ENCODE results near the gene IGF2BP1. TPM values are rescaled to one million over a fixed set of nuclear protein-coding genes. Genes with fewer than 3 reads are reported as not detected.

Gene IGF2BP1
- total and polyA plus RNA-seq, 12 donors, result under 0.01 to 15.5 (median 0.18) TPM; not detected in 4

DNA sequence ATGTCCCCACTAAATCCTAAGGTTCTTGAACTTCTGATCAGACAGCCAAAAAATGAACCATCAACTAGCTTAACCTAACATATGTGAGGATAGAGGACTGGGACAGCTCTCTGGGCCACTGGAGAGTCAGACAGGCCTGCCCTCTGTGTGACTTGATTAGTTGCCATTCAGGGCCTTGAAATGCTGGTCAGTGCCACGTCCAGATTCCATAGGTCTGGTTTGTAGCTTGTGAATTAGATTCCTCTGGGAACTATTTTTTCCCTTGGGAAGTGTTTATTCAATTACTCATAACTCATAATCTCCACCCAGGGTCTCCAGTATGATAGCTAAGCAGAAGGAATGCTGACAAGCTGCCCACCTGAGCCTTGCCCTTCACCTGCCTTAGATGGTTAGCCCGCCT is 48.2 kb downstream of the IGF2BP1 start:
- no peak for DNase-seq
- Histone ChIP-seq H3K27me3 (no peaks in the 10 kb centered on the region), H3K4me1 (replicated peaks in 1 of 2) (no peaks in the 10 kb centered on the region), H3K36me3 (replicated peaks in 1 of 2) (no peaks in the 10 kb centered on the region), H3K9me3 (replicated peaks in 1 of 3) (no peaks in the 10 kb centered on the region), H3K27ac (no peak overlapping the region), H3K4me3 (no peak overlapping the region)
- WGBS, 4 donors, result 75 to 100% (median 88%) methylated on average over 2 of the region's 2 CpGs
- intact Hi-C loops (cut with DNase I), result no loop called here
- no peak for TF ChIP-seq POLR2A (IDR thresholded peaks at IDR 0.05)
- TF ChIP-seq, protein P1, sequence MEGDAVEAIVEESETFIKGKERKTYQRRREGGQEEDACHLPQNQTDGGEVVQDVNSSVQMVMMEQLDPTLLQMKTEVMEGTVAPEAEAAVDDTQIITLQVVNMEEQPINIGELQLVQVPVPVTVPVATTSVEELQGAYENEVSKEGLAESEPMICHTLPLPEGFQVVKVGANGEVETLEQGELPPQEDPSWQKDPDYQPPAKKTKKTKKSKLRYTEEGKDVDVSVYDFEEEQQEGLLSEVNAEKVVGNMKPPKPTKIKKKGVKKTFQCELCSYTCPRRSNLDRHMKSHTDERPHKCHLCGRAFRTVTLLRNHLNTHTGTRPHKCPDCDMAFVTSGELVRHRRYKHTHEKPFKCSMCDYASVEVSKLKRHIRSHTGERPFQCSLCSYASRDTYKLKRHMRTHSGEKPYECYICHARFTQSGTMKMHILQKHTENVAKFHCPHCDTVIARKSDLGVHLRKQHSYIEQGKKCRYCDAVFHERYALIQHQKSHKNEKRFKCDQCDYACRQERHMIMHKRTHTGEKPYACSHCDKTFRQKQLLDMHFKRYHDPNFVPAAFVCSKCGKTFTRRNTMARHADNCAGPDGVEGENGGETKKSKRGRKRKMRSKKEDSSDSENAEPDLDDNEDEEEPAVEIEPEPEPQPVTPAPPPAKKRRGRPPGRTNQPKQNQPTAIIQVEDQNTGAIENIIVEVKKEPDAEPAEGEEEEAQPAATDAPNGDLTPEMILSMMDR (IDR thresholded peaks at IDR 0.05), result no peak

DNA sequence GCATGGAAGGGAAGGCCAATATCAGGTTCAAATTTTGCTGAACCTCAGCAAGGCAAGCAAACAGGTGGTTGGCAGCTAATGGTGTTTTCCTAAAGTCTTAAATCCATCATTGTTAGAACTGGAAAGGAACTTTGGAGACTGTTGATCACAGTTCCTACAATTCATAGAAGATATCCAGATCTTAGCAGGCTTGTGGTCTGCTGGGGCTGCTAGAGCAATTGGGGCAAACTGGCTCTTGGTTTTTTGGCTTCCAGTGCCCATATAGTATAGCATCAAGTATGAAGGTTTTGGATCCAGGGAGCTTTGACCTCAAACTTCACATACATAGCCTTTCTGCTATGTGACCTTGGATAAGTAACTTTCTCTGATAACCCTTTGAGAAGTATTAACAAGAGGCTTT is 49.7 kb downstream of the IGF2BP1 start:
- intact Hi-C loops (cut with DNase I), result no loop called here
- H3K27ac ChIP-seq, result no peak overlapping the region
- no peak for TF ChIP-seq POLR2A (IDR thresholded peaks at IDR 0.05)
- TF ChIP-seq, protein P1 (IDR thresholded peaks at IDR 0.05), result no peak
- H3K4me1 ChIP-seq (replicated peaks in 1 of 2), result no peaks in the 10 kb centered on the region
- H3K27me3 ChIP-seq, result no peaks in the 10 kb centered on the region
- no peak overlapping the region for H3K4me3 ChIP-seq
- no peaks in the 10 kb centered on the region for H3K36me3 ChIP-seq (replicated peaks in 1 of 2)
- no peaks in the 10 kb centered on the region for H3K9me3 ChIP-seq (replicated peaks in 1 of 3)
- no peak for DNase-seq

DNA sequence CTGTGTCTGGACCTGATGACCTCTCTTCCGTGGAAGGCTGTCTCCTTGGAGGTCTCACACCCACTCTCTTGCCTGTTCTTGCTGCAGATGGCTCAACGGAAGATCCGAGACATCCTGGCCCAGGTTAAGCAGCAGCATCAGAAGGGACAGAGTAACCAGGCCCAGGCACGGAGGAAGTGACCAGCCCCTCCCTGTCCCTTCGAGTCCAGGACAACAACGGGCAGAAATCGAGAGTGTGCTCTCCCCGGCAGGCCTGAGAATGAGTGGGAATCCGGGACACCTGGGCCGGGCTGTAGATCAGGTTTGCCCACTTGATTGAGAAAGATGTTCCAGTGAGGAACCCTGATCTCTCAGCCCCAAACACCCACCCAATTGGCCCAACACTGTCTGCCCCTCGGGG is 52.1 kb downstream of the IGF2BP1 start:
- no peak overlapping the region for H3K27ac ChIP-seq
- H3K27me3 ChIP-seq, result no peaks in the 10 kb centered on the region
- 78 to 87% (median 84%) methylated on average over 7 to 11 of the region's 11 CpGs for WGBS, 4 donors
- no peaks in the 10 kb centered on the region for H3K9me3 ChIP-seq (replicated peaks in 1 of 3)
- H3K4me1 ChIP-seq (replicated peaks in 1 of 2), result no peaks in the 10 kb centered on the region
- TF ChIP-seq, protein P1 (IDR thresholded peaks at IDR 0.05), result no peak
- no peak for TF ChIP-seq POLR2A (IDR thresholded peaks at IDR 0.05)
- intact Hi-C loops (cut with DNase I), result no loop called here
- H3K36me3 ChIP-seq (replicated peaks in 1 of 2), result no peaks in the 10 kb centered on the region
- H3K4me3 ChIP-seq, result no peak overlapping the region
- DNase-seq, result no peak

DNA sequence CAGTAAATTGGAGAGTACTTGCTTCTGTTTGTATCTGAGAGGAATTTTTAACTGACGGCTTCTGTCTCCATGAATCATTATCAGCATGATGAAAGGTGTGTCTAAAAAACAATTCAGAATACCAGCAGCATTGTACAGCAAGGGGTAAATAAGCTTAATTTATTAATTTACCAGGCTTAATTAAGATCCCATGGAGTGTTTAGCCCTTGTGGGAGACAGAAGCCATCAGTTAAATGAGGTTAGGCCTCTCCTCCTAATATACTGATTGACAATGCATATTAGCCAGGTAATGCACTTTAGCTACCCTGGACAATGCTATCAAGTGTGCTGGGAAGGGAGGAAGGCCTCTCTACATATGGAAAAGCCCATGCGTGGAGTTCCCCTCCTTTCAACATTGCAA is 53.4 kb downstream of the IGF2BP1 start:
- Histone ChIP-seq H3K9me3 (replicated peaks in 1 of 3) (no peaks in the 10 kb centered on the region), H3K27ac (no peak overlapping the region), H3K36me3 (replicated peaks in 1 of 2) (no peaks in the 10 kb centered on the region), H3K4me3 (no peak overlapping the region), H3K27me3 (no peaks in the 10 kb centered on the region), H3K4me1 (replicated peaks in 1 of 2) (no peaks in the 10 kb centered on the region)
- TF ChIP-seq, protein P1 (IDR thresholded peaks at IDR 0.05), result no peak
- no peak for TF ChIP-seq POLR2A (IDR thresholded peaks at IDR 0.05)
- WGBS, 4 donors, result 90 to 97% (median 94%) methylated on average over 2 of the region's 2 CpGs
- intact Hi-C loops (cut with DNase I), result no loop called here
- no peak for DNase-seq

Data from adrenal gland (tissue), 12 donors.